ENCODE results near the gene CEP170B.

GRCh38 chr14:104817930-104818713 is 46.9 kb upstream of the CEP170B start:
- TF ChIP-seq GATA2 (CRISPR knock-in tag; IDR thresholded peaks at IDR 0.05) (no peak), ZNF274 (IDR thresholded peaks at IDR 0.05; ENCODE audit: borderline replicate concordance, low read depth, low read length) (no peak), POLR2AphosphoS5 (IDR thresholded peaks at IDR 0.05; ENCODE audit: control insufficient read depth, insufficient read depth, low read depth, low read length) (no peak), ZBTB33 (CRISPR knock-in tag; IDR thresholded peaks at IDR 0.05) (no peak), POLR2AphosphoS2 (IDR thresholded peaks at IDR 0.05; ENCODE audit: low read length) (no peak), MTA1 (IDR thresholded peaks at IDR 0.05; ENCODE audit: borderline replicate concordance) (no peak), ZNF384 (IDR thresholded peaks at IDR 0.05; ENCODE audit: low read depth, low read length) (no peak), CTCF (IDR thresholded peaks at IDR 0.05 in 2 of 3, conservative IDR thresholded peaks at IDR 0.05 in 1 of 3; ENCODE audit: insufficient read depth in 2 of 3, low read depth in 1 of 3, low read length in 3 of 3) (no peak), CHAMP1 (IDR thresholded peaks at IDR 0.05) (no peak), E2F4 (CRISPR knock-in tag; IDR thresholded peaks at IDR 0.05; ENCODE audit: low read depth) (no peak), CGGBP1 (CRISPR knock-in tag; IDR thresholded peaks at IDR 0.05) (no peak), ZBED1 (IDR thresholded peaks at IDR 0.05) (no peak), ETV6 (IDR thresholded peaks at IDR 0.05; ENCODE audit: borderline replicate concordance in 1 of 2, low read depth in 2 of 2, low read length in 1 of 2) (no peak), ETV6 (CRISPR knock-in tag; IDR thresholded peaks at IDR 0.05; ENCODE audit: borderline replicate concordance) (no peak), HMG20B (CRISPR knock-in tag; IDR thresholded peaks at IDR 0.05) (no peak)

Measured in K562 (cell line).